Thyroid gland (tissue), 4 donors: ENCODE measurements around the gene ADIRF. TPM values are rescaled to one million over a fixed set of nuclear protein-coding genes. Genes with fewer than 3 reads are reported as not detected.

Experiments
- DNase-seq, 2 donors: peaks; one replicate each; pipeline ENCODE4 v3.0.0-alpha.2; 2019
- H3K27ac ChIP-seq, 3 donors: fragments of 200-600 bp; sonication (generic); 1 replicate in 2 of 3; 2 replicates in 1 of 3; pipeline ENCODE4 v1.5.1; 2016 to 2019; ENCODE audit warnings: mild to moderate bottlenecking in 1 of 3, moderate library complexity in 1 of 3
- H3K27me3 ChIP-seq: fragments of 200-600 bp; sonication (generic); one replicate; pipeline ENCODE4 v1.5.1; 2019
- H3K36me3 ChIP-seq, 2 donors: fragments of 200-600 bp; sonication (generic); one replicate each; pipeline ENCODE4 v1.5.1; 2016 to 2019
- H3K4me1 ChIP-seq, 2 donors: fragments of 200-600 bp; sonication (generic); one replicate each; pipeline ENCODE4 v1.5.1; 2017 to 2019
- H3K4me3 ChIP-seq, 3 donors: fragments of 200-600 bp; sonication (generic); replicated peaks in 1 of 3; 1 replicate in 2 of 3; 2 replicates in 1 of 3; pipeline ENCODE4 v1.5.1; 2016; ENCODE audit warnings: mild to moderate bottlenecking in 1 of 3
- H3K9me3 ChIP-seq: fragments of 200-600 bp; sonication (generic); one replicate; pipeline ENCODE4 v1.5.1; 2017
- POLR2A ChIP-seq, 2 donors: fragments of 450-650 bp; IDR thresholded peaks; one replicate each; pipeline ENCODE4 v1.6.1; 2017; ENCODE audit warnings: antibody characterized with exemption in 2 of 2, mild to moderate bottlenecking in 2 of 2, moderate library complexity in 1 of 2
- WGBS, 2 donors: methylation state at CpG; one replicate each; pipeline ENCODE4 v1.1.5; 2017; 5-methylcytosine and 5-hydroxymethylcytosine counted together
- intact Hi-C: fragments of 100-400 bp; cut with DNase I; formaldehyde crosslinking; loops from one replicate; pipeline ENCODE4 v1.15.1; 2023
- total RNA-seq, 4 donors: library from RNA; depleted of rRNA; stranded (reverse); fragments of >200 nt; gene quantifications; one replicate each; pipeline ENCODE4 v1.2.3, GENCODE V29; 2016
- TF ChIP-seq, protein P1 (sequence below), 6 experiments: fragments of 200-600 bp in 3 of 6; fragments of 450-650 bp in 3 of 6; sonication (generic) in 3 of 6; IDR thresholded peaks; one replicate each; pipeline ENCODE4 v1.5.1; 2016 to 2019; ENCODE audit warnings: antibody characterized with exemption in 6 of 6, mild to moderate bottlenecking in 2 of 6, inconsistent platforms in 1 of 6, moderate library complexity in 1 of 6

The ADIRF gene
- total RNA-seq, 4 donors from 2014 or later = 66.6 to 208 (median 104) TPM

DNA sequence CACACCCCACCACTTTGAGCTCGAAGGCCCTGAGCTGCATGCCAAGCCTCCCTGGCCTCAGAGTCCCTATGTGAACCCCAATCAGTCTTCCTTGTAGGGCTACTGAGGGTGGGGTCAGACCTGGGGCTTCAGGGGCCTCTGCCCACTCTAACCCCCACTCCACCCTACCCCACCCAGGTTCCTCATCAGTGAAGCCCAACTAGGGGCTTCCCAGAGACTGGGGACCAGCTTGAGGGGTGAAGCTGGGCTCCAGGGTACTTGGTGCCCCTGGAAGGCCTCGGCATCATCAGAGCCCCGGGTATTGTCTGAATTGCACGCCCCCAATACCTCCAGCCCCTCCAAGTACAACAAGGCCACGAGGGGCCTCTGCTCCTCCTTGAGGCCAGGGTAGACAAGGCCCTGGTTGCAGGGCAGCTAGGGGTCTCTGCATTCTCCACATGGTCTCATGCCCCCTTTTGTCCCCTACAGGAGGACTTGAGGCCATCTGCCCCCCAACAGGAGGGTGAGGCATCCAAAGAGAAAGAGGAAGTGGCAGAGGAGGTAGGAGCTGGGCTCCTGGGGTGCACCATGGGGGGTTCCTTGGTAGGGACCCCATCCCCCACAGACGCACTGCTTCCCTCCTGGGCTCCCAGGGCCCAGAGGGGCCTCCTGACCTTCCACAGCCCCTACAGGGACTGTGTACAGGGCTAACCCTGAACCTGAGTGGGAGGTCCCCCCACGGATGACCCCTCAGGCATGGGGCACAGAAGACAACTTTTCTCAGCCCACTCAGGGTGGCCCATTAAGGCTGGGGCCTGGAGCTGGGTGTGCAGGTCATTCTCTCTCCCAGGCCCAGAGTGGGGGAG lies 5.9 kb upstream of the ADIRF start:
- Histone ChIP-seq H3K27ac (no peak overlapping the region), H3K27me3 (no peaks in the 10 kb centered on the region), H3K4me1 (peaks cover 6 to 46% of the 10 kb centered on the region in 2 donors), H3K4me3 (no peak overlapping the region), H3K9me3 (no peaks in the 10 kb centered on the region), H3K36me3 (no peaks in the 10 kb centered on the region)
- 89 to 90% methylated on average over 3 to 7 of the region's 7 CpGs for WGBS, 2 donors
- no peak for DNase-seq
- no peak for TF ChIP-seq POLR2A (IDR thresholded peaks at IDR 0.05)
- intact Hi-C loops = loop anchor here (10.0 kb wide), 1 partner anchor 132 kb away; the partner anchor contains the start of genes GLUD1 and SHLD2

DNA sequence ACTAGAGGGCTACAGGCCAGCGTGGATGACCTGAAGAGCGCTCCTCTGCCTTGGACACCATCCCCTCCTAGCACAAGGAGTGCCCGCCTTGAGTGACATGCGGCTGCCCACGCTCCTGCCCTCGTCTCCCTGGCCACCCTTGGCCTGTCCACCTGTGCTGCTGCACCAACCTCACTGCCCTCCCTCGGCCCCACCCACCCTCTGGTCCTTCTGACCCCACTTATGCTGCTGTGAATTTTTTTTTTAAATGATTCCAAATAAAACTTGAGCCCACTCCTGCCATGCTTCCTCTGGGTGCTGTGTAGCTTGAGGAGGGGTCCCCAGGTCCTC lies 5.3 kb upstream of the ADIRF start:
- no peaks in the 10 kb centered on the region for H3K27me3 ChIP-seq
- H3K27ac ChIP-seq = no peak overlapping the region
- no peaks in the 10 kb centered on the region for H3K9me3 ChIP-seq
- no peaks in the 10 kb centered on the region for H3K36me3 ChIP-seq
- peaks cover 11 to 48% of the 10 kb centered on the region in 2 donors for H3K4me1 ChIP-seq
- WGBS, 2 donors = 89 to 95% methylated on average over 7 of the region's 7 CpGs
- intact Hi-C loops = loop anchor here (10.0 kb wide), 1 partner anchor 132 kb away; the partner anchor contains the start of genes GLUD1 and SHLD2
- TF ChIP-seq, protein P1, sequence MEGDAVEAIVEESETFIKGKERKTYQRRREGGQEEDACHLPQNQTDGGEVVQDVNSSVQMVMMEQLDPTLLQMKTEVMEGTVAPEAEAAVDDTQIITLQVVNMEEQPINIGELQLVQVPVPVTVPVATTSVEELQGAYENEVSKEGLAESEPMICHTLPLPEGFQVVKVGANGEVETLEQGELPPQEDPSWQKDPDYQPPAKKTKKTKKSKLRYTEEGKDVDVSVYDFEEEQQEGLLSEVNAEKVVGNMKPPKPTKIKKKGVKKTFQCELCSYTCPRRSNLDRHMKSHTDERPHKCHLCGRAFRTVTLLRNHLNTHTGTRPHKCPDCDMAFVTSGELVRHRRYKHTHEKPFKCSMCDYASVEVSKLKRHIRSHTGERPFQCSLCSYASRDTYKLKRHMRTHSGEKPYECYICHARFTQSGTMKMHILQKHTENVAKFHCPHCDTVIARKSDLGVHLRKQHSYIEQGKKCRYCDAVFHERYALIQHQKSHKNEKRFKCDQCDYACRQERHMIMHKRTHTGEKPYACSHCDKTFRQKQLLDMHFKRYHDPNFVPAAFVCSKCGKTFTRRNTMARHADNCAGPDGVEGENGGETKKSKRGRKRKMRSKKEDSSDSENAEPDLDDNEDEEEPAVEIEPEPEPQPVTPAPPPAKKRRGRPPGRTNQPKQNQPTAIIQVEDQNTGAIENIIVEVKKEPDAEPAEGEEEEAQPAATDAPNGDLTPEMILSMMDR (IDR thresholded peaks at IDR 0.05) = no peak
- no peak for TF ChIP-seq POLR2A (IDR thresholded peaks at IDR 0.05)
- H3K4me3 ChIP-seq = no peak overlapping the region
- no peak for DNase-seq

DNA sequence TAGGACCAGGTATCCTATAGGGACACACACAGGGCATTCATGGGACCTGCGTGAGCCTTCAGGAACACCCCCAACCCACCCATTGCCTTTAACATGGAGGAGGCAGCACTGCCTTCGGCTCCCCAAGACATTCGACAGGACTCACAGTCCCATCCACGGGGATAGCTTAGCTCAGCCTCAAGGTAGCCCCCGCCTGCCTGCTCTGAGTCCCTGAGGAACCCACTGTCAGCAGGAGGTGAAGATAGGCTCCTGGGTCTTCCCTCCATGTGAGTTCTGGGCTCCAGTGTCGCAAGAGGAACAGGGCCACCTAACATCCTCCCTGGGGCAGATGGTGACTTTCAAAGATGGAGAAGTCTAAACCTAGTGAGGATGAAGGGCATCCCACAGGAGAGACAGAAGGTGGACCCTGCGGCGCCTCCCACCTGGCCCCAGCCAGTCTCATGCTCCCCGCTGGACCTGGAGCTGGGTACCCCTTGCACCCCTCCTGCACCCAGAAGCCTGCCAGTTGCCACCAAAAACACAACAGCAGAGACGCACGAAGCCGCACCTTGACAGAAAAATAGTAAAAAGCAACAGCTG lies 4.9 kb upstream of the ADIRF start:
- no peaks in the 10 kb centered on the region for H3K36me3 ChIP-seq
- H3K27me3 ChIP-seq = no peaks in the 10 kb centered on the region
- intact Hi-C loops = loop anchor here (10.0 kb wide), 1 partner anchor 131 kb away; the partner anchor contains the start of genes GLUD1 and SHLD2
- H3K4me3 ChIP-seq = no peak overlapping the region
- no peaks in the 10 kb centered on the region for H3K9me3 ChIP-seq
- peaks cover 16 to 47% of the 10 kb centered on the region in 2 donors for H3K4me1 ChIP-seq
- no peak overlapping the region for H3K27ac ChIP-seq
- TF ChIP-seq, protein P1 (IDR thresholded peaks at IDR 0.05) = no peak
- no peak for TF ChIP-seq POLR2A (IDR thresholded peaks at IDR 0.05)
- DNase-seq = no peak
- 92 to 98% methylated on average over 7 to 10 of the region's 12 CpGs for WGBS, 2 donors

DNA sequence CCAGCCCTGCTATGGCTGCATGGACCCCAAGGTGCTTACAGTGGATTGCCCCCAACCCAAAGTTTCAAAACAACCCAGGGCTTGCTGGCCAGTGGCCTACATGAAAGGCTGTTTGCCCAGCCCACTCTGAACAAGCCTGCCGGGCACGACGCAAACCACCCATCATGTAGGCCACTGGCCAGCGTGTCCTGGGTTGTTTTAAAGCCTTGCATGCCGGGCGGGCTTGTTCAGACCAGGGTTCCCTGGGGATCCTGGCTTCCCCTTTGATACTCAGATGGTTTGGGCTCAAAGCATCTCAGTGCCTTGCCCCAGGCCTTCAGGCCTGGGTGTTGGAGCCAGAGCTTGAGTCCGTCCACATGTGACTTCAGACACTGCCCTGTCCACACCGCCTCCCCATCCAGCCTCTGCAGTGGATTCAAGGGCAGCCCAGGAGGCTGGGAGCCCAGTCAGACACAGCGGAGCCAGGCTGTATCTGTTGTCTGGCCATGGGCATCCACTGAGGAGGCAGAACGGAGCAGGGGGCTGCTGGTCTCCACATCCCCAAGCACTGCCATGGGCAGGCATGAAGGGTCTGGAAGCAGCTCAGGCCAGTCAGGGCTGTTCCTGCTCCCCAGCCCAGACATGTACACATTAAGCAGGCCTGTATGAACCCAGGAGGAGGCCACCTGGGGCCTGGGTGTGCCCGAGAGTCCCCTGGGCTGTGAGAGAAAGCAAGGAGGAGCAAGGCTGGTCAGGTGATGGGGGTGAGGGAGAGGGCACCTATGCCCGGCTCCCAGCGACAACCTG lies 4.0 kb upstream of the ADIRF start:
- Histone ChIP-seq H3K4me3 (no peak overlapping the region), H3K27me3 (no peaks in the 10 kb centered on the region), H3K27ac (no peak overlapping the region), H3K36me3 (no peaks in the 10 kb centered on the region), H3K9me3 (no peaks in the 10 kb centered on the region), H3K4me1 (peaks cover 20 to 47% of the 10 kb centered on the region in 2 donors)
- intact Hi-C loops = loop anchor here (10.0 kb wide), 1 partner anchor 131 kb away; the partner anchor contains the start of genes GLUD1 and SHLD2
- no peak for DNase-seq
- TF ChIP-seq, protein P1 (IDR thresholded peaks at IDR 0.05) = no peak
- no peak for TF ChIP-seq POLR2A (IDR thresholded peaks at IDR 0.05)
- WGBS, 2 donors = 90 to 100% methylated on average over 3 to 12 of the region's 13 CpGs

DNA sequence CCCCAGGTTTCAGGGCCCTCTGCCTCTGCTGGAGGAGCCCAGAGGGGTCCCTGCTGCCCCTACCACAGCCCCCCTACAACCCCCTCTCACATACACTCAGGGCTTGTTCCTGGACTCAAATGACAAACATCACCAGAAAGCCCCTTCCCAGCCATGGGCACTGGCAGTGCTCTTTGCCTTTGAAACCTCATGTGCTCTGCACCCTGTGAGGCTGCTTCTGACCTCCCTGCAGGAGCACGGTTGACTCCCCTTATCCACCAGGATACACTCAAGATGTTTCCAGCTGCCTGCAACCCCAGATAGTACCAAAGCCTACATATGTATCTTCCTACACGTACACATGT lies 3.5 kb upstream of the ADIRF start:
- intact Hi-C loops = loop anchor here (10.0 kb wide), 1 partner anchor 130 kb away; the partner anchor contains the start of genes GLUD1 and SHLD2

More for the DNA sequence above, 3.5 kb upstream of the ADIRF start:
- no peak for DNase-seq
- H3K4me3 ChIP-seq = no peak overlapping the region
- H3K27me3 ChIP-seq = no peaks in the 10 kb centered on the region
- no peak for TF ChIP-seq POLR2A (IDR thresholded peaks at IDR 0.05)
- TF ChIP-seq, protein P1 (IDR thresholded peaks at IDR 0.05) = no peak
- H3K36me3 ChIP-seq = no peaks in the 10 kb centered on the region
- peaks cover 24 to 47% of the 10 kb centered on the region in 2 donors for H3K4me1 ChIP-seq
- 85 to 88% methylated on average over 2 of the region's 2 CpGs for WGBS, 2 donors
- H3K9me3 ChIP-seq = no peaks in the 10 kb centered on the region
- H3K27ac ChIP-seq = no peak overlapping the region
